Erythroblast (primary cell): ENCODE data around the gene LRBA.

Source experiments
- GATA1 ChIP-seq: IDR thresholded peaks from 2 replicates; pipeline ENCODE4 v1.6.1; 2011; ENCODE audit warnings: low read depth, mild to moderate bottlenecking, control low read depth, low read length, moderate library complexity
- POLR2A ChIP-seq: IDR thresholded peaks from 2 replicates; pipeline ENCODE4 v1.6.1; 2011; ENCODE audit warnings: mild to moderate bottlenecking, low read length

- TF ChIP-seq POLR2A (no peak), GATA1 (no peak)
These were observed 358.2 kb downstream of the LRBA start for GRCh38 chr4:150656891-150657290.
